GM18873 (cell line): ENCODE measurements around the gene METTL23.
"Not testable (repeated sequence)": the region's sequence is repeated elsewhere in the genome, so short reads cannot be mapped to it uniquely, and the experiment has no call there.

ENCODE experiments used
- ATAC-seq: cut with Tn5 transposase; IDR thresholded peaks from one replicate; pipeline ENCODE4 v1.9.1; 2021; ENCODE audit warnings: mild to moderate bottlenecking, moderate library complexity, moderate number of reproducible peaks; ENCODE audit not compliant: unreplicated experiment, low FRiP score

Gene METTL23

GRCh38 chr17:76732734-76733617, 6.3 kb downstream of the METTL23 start:
- no peak for ATAC-seq

GRCh38 chr17:76733618-76733957, 6.9 kb downstream of the METTL23 start:
- no peak for ATAC-seq

- no peak for ATAC-seq
These were observed 7.6 kb downstream of the METTL23 start for GRCh38 chr17:76734080-76734840.

GRCh38 chr17:76735006-76735405, 8.4 kb downstream of the METTL23 start:
- no peak for ATAC-seq

- ATAC-seq = no peak
These were observed 9.1 kb downstream of the METTL23 start for GRCh38 chr17:76735586-76736348.

- peak; percentile 3 for ATAC-seq
These were observed 9.9 kb downstream of the METTL23 start for GRCh38 chr17:76736349-76737081.

- peak; percentile 67 for ATAC-seq
These were observed 10.5 kb downstream of the METTL23 start, which contains the start of gene SRSF2 for GRCh38 chr17:76737082-76737675. TSS of gene SRSF2 (minus strand) at chr17:76737331. CDS start at chr17:76737160, 171 bp downstream.

GRCh38 chr17:76737676-76738467, 11.2 kb downstream of the METTL23 start, which contains the start of gene MFSD11:
TSS of gene MFSD11 (plus strand) at chr17:76738119. CDS start at chr17:76738353, 234 bp downstream.
- ATAC-seq = peak; percentile 34

- ATAC-seq = no peak
These were observed 11.8 kb downstream of the METTL23 start for GRCh38 chr17:76738468-76738850.

- ATAC-seq = not testable (repeated sequence)
These were observed 13.0 kb downstream of the METTL23 start for GRCh38 chr17:76739568-76740115.

GRCh38 chr17:76740329-76741118, 13.9 kb downstream of the METTL23 start:
- no peak for ATAC-seq

- no peak for ATAC-seq
These were observed 16.3 kb downstream of the METTL23 start for GRCh38 chr17:76742958-76743357.

- ATAC-seq = no peak
These were observed 18.1 kb downstream of the METTL23 start for GRCh38 chr17:76744747-76745146.

GRCh38 chr17:76745785-76746184, 19.1 kb downstream of the METTL23 start:
- ATAC-seq = not testable (repeated sequence)

GRCh38 chr17:76747716-76748363, 21.2 kb downstream of the METTL23 start:
- ATAC-seq = no peak

- no peak for ATAC-seq
These were observed 22.0 kb downstream of the METTL23 start for GRCh38 chr17:76748657-76749056.

- no peak for ATAC-seq
These were observed 24.9 kb downstream of the METTL23 start for GRCh38 chr17:76751416-76751993.
